DOHH2 (cell line): ENCODE results near the gene KCTD14.

ENCODE experiments used
- EZH2phosphoT487 ChIP-seq: fragments of 200-600 bp; sonication (generic); IDR thresholded peaks from 2 replicates; pipeline ENCODE4 v1.6.1; 2017; ENCODE audit warnings: borderline replicate concordance, mild to moderate bottlenecking, antibody characterized with exemption, low read length, moderate library complexity, mixed read lengths
- TF ChIP-seq, protein P1 (sequence below): fragments of 200-600 bp; sonication (generic); IDR thresholded peaks from one replicate; pipeline ENCODE4 v1.5.1; 2014; ENCODE audit warnings: antibody characterized with exemption, mild to moderate bottlenecking, low read depth, low read length; ENCODE audit not compliant: poor library complexity, severe bottlenecking

GRCh38 chr11:78054971-78055370 is 31.9 kb upstream of the KCTD14 start:
- TF ChIP-seq, protein P1, sequence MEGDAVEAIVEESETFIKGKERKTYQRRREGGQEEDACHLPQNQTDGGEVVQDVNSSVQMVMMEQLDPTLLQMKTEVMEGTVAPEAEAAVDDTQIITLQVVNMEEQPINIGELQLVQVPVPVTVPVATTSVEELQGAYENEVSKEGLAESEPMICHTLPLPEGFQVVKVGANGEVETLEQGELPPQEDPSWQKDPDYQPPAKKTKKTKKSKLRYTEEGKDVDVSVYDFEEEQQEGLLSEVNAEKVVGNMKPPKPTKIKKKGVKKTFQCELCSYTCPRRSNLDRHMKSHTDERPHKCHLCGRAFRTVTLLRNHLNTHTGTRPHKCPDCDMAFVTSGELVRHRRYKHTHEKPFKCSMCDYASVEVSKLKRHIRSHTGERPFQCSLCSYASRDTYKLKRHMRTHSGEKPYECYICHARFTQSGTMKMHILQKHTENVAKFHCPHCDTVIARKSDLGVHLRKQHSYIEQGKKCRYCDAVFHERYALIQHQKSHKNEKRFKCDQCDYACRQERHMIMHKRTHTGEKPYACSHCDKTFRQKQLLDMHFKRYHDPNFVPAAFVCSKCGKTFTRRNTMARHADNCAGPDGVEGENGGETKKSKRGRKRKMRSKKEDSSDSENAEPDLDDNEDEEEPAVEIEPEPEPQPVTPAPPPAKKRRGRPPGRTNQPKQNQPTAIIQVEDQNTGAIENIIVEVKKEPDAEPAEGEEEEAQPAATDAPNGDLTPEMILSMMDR, result no peak
- TF ChIP-seq EZH2phosphoT487, result no peak
